Measurements from ENCODE around the gene SCRN1. TPM values are rescaled to one million over a fixed set of nuclear protein-coding genes. Genes with fewer than 3 reads are reported as not detected.

The SCRN1 gene
- total RNA-seq, 1 donor from 2014 or later = 86.0 TPM

DNA sequence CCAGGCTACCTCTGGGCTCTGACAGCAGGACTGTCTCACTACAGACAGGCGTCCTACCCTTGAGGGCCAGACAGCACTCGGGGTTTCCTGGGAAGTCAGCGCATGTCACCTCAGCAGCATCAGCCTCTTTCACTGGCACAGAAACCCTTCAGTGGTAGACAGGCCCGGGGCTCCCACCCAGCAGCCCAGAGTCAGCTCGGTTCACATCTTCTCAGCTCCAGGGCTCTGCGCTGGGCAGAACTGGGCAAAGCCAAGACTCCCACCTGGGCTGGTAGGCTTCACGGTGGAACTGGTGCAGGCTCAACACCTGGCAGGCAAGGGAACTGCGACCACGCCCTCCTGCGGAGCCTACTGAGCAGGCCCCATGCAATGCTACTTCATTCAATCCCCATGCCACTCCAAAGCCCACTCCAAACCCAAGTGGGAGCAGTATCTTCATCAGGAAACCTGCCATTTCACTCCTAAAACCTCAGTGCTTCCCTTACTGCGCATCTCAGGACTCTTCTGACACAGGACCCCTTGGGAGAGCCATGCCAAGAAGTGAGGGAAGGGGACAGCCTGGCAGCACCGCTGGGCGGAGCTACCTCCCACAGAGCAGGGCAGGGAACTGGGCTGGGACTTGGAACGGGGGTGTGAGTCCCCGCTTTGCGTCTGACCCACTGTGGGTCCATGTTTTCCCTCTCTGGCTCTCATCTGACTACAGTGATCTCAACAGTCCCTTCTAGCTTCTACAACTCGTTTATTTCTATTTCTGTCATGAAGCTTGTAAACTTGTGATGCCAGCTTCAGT lies 60.4 kb downstream of the SCRN1 start:
- no peak for DNase-seq (ENCODE audit: low read depth)

DNA sequence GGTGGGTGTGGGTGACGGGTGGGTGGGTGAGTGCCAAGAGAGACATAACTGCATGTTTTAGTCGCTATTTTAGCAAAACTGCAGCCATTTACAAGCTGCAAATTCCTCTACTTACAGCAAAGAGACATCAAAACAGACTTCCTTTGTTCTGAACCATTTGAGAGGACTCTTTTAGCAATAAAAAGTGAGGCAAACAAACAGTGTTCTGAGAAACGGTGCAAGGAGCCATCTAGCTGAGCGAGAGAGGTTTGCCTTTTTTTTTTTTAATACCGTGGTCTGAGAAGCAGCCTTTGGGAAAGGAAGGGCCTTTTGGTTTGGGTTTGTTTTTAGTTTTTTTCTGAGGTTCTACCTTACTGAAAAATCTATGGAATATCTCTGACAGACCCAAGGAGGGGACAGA lies 62.9 kb downstream of the SCRN1 start:
- no peak for DNase-seq (ENCODE audit: low read depth)

DNA sequence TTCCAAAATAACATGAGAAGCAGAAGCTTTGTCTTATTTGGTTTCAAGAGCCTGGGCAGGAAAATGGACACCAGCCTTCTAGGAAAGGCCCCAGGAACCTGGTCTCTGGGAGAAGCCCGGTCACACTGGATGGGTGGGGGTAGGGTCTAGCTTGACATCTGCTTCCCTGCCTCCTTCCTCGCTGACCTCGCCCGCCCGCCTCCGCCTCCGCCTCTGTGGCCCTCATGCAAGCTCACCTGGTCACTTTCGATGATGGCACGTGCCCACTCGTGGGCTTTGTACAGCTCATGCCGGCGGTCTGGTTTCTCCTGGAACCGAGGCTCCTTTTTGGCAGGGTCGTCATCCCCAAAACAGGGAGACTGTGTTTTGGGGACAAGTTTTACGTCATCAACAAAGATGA lies 63.4 kb downstream of the SCRN1 start:
- no peak for DNase-seq (ENCODE audit: low read depth)

DNA sequence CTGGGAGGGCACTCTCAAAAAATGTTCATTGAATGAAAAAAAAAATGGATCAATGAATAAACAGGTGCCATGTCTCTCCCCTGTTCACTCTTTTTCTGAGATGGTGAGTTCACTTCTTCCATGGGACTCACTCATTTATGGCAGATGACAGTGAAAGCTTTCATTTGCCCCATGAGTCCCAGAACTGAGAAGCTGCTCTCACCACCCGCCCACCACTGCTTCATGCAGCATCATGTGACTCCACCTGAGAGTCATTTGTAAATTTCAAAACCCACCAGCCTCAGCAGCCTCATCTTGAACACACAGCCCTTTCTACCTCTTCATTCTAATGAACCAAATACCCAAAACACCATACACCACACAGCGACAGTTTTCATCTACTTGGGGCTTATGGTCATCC lies 64.9 kb downstream of the SCRN1 start:
- no peak for DNase-seq (ENCODE audit: low read depth)

DNA sequence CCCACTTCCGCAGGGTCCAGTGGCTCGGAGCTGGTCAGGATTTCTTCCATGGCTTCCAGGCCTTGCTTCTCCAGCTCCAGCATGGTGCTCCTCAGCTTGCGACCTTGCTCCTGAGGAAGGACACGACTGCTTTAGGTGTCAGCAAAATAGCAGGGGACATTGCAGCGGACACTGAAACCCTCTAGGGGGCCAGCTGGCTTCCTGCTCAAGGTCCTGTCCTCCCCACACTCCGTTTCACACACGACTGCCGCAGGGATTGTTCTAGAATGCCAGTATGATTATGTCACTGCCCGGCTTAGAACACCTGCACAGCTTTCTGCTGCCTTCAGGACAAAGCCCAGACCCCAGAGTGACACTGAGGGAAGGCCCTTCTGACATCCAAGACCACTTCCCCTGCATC lies 65.6 kb downstream of the SCRN1 start:
- DNase-seq (ENCODE audit: low read depth) = no peak

DNA sequence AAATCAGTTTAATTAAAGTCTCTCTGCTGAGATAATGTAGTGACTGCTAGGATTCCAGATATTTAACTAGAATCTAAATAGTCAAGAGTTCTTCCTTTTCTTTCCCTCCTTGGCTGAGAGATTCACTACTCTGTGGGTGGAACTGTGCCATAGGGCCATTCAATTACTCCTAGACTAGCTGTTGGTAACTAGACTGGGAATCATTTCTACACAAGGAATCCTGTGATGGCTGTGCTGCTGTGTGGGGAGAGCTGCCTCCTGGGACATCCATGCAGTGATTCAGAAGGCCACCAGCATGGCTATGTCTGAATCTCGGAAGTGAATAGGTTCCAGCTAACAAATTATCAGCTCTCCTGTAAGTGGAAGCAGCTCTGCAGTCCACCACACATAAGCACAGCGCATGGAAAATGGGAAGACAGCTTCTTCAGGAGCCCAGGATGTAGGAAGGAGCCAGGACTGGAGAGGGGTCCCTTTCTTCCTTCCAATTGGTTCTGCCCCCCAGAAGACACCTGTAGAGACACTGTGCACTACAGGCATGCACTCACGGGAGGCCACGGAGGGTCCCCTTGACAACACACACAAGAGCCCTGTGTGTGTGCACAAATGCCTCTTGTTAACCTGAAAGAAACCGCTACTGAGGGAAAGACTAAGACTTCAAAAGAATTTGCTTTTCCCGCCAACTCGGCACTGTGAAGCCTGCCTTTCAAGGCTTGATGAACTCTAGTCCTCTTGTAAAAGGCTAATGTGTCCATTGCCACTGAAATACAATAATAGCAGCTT lies 66.5 kb downstream of the SCRN1 start:
- no peak for DNase-seq (ENCODE audit: low read depth)

DNA sequence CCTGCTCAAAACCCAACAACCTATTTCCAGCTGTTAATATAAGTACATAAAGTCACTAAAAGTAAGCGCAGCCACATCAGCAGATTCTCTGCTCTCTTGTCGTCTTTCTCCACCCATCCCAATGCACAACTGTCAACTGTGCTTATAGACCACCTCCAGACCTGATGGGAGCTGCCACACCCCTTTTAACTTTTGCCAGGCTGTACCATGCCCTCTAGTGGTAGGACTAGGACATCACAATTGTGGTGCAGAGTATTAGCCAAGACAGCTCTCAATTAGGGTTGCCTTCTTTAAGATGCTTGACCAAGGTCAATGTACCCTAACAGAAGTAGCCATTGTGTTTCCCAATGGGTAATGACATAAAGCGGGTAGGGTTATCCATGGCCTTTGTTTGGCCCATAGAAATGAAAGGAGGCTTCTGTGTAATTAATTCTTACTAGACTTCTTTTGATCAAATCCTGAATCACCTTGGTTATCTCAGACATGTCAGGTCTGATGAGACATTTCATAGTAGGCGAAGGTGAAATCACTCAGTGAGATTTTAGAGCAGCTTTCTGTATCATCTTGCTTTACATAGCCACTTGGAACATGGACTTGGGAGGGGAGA lies 68.1 kb downstream of the SCRN1 start:
- peak; percentile 78 for DNase-seq (ENCODE audit: low read depth)

DNA sequence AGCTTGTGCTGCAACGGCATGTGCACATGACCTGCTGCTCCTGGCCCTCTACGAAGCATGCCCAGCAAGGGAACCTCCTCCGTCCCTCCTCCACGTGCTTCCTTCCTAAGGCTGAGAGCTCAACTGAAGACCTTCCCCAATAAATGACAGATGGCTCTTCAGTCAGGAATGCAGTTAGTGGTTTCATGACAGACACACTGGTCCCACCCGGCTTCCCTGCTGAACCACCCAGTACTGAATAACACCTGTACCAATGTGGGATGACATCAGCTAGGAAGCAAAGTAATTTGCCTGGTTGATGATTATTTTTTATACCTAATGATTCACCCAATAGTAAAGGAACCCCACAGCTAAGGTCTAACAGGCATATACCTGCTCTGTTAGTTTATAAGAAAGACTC lies 69.1 kb downstream of the SCRN1 start:
- DNase-seq (ENCODE audit: low read depth) = peak; percentile 49

DNA sequence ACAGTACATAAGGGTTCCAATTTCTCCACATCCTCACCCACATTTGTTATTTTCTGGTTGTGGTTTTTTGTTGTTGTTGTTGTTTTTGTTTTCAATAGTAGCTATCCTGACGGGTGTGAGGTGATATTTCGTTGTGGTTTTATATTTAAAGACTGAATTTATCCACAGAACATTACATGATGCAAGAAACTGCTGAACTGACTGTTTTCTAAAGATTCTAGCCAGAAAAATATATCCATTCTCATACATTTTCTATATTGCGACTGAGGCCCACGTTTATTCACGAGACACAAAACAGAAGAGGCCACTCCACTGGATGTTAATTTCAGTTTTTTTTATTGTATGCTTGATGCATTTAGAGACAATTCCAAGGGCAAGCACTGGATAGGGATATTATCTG lies 69.8 kb downstream of the SCRN1 start:
- DNase-seq (ENCODE audit: low read depth) = no peak

DNA sequence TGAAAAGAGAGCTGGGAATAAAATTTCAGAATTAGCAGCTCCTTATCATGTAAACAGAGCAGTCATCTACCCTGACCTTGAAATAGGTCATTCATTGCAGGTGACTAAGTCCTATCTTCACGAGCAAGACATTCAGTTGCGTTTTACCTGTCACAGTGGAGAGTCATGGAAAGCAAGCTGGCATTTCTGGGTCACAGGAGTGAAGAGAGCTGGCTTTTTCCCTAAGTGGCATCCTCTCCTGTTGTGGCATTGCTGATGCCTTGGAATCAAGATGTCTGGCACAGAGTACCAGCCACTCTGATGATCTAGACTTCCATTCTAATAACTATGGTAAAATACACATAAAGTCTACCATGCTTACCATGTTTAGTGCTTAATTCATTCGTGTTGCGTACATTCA lies 70.8 kb downstream of the SCRN1 start:
- DNase-seq (ENCODE audit: low read depth) = no peak

DNA sequence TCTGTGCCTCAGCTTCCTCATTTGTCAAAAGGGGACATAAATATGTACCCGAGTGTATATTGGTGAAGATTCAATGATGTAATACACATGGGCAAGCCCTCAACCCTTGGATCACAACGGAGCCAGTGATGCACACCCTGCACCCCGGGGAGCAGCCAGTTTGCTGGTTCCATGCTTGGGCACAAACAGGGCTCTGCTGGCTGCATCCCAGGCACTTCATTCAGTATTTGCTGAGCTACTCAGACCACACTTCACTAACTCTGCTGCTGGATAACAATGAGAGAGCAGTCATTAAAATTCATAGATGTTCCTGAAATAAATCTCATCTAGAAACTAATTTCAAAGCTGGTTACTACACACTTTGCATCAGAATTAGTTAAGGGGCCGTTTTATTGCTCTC lies 72.0 kb downstream of the SCRN1 start:
- no peak for DNase-seq (ENCODE audit: low read depth)

DNA sequence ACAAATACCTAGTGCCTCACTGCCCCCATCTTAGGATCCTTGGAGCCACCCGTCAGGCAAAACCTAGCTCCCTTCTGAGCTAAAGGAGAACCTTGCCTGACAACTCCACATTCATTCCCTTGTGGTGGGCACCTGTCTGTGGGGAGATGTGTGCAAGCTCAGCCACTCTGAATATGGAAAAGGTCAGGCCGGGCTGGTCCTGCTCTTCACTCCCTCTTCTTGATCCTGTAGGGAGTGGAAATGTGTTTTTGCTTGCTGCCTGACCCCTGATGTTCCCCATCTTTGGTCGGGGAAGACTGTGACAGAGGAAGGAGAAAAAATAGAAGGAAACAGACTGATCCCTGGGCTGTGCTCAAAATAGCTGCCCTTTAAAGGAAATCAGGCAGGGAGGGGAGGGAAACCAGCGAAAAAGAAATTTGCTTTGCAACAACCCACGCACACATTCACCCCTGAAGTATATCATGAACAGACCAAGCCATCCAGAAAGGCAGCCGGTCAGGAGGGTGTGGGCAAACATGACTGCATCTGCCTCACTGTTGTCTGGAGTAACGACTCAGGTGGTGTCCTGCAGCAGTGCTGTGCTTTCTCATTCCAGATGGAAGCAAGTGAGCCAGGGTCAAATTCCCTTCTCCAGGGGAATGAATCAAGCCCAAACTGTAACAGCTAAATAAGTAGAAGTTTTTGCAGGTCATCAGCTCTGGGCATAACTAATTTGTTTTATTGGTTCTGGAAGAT lies 74.0 kb downstream of the SCRN1 start:
- DNase-seq (ENCODE audit: low read depth) = peak; percentile 30

DNA sequence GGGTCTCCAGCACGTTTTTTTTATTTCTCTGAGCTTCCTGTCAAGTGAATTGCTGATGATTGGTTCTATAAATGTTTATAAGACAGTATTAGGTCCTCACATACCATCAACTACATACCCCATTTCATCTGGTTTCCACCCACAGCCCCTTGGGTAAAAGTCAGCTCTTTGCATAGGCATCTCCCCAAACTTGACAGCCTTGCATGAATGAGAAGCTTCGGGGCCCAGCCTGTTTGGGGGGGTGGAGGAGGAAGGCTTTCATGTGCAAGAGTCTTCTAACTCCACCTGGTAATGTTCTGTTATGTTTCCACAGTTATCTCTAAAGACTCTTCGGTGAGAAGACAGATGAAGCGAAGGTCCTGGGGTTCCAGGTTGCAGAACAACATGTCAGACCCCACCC lies 75.4 kb downstream of the SCRN1 start:
- no peak for DNase-seq (ENCODE audit: low read depth)

DNA sequence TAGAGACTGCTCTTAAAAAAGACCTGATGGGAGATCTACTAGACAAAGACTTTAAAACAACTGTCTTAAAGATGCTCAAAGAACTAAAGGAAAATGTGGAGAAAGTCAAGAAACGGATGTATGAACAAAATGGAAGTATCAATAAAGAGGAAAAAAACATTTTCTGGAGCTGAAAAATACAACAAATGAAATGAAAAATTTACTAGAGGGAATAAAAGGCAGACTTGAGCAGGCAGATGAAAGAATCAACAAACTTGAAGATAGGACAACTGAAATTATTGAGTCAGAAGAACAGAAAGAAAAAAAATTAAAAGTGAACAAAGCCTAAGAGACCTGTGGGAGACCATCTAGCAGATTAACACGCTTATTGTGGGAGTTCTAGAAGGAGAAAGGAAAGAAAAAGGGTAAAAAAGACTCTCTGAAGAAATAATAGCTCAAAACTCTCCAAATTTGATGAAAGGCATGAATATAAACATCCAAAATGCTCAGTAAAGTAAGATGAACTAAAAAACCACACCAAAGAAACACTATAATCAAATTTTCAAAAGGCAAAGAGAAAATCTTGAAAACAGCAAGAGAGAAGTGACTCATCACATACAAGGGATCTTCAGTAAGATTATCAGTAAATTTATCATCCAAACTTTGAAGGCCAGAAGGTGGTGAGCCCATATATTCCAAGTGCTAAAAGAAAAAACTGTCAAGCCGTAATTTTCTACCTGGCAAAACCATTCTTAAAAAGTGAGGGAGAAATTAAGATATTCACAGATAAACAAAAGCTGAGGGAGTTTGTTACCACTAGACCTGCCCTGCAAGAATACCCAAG lies 83.2 kb downstream of the SCRN1 start:
- DNase-seq (ENCODE audit: low read depth) = no peak

DNA sequence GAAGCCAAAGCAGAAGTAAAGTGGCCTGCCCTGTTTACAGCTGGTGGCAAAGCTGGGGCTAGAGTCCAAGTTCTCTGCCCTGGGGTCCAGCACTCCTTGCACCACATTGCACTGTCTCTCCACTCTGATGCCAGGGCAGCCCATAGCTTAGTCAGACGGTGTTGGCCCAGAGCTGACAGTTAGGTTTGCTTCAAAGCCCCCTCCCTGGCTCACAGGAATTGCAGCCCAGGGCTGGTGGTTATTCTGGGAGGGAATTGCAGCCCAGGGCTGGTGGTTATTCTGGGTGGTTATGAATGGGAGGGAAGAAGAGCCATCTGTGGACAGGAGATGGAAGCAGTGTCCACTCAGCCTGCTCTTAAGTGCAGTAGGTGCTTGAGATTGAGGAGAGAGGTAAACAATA lies 88.9 kb downstream of the SCRN1 start:
- peak; percentile 84 for DNase-seq (ENCODE audit: low read depth)

DNA sequence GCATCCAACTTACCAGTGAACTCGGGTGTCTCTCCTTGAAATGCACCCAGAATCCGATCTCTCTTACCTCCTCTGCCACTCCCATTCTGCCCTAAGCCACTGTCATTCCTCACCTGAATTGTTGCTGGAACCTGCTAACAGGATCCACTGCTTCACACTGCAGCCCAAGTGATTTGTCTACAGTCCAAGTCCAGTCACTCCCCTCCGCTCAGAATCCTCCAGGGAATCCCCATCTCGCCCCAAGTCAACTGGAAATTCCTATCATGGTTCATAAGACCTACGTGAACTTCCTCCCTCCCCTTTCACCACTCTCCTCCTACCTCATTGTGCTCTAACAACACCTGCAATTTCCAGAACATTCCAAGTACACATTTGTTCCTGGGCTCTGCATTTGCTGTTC lies 91.3 kb downstream of the SCRN1 start:
- DNase-seq (ENCODE audit: low read depth) = no peak

DNA sequence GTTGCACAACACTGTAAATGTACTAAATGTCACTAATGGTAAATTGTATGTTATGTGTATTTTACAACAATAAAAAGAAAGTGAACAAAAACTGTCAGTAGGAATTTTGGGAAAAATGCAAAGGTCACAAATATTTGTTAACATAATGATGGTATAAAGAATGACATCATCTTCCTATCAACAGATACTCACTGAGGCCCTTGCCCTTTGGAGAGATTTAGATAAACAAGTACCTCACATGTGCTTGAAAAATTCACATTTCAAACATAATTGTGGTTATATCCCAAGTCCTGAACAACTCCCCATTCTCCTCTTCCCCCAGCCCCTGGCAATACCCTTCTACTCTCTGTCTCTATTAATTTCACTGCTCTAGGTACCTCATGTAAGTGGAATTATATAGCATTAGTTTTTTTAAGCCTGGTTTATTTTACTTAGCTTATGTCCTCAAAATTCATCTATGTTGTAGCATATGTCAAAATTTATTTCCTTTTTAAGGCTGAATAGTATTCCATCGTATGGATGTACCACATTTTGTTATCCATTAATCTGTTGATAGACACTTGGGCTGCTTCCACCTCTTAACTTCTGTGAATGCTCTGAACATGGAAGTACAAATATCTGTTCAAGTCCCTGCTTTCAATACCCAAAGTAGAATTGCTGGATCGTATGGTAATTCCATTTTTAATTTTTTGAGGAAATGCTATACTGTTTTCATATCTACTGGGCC lies 92.8 kb downstream of the SCRN1 start:
- DNase-seq (ENCODE audit: low read depth) = no peak

DNA sequence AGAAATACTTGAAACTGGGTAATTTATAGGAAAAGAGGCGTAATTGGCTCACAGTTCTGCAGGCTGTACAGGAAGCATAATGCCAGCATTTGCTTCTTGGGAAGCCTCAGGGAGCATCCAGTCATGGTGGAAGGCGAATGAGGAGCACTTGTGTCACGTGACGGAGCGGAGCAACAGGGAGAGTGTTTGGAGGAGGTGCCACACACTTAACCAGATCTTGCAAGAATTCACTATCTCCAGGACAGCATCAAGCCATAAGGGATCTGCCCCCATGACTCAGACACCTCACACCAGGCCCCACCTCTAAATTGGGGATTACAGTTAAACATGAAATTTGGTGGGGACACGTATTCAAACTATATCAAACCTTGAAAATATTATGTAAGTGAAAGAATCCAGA lies 94.0 kb downstream of the SCRN1 start:
- DNase-seq (ENCODE audit: low read depth) = no peak

DNA sequence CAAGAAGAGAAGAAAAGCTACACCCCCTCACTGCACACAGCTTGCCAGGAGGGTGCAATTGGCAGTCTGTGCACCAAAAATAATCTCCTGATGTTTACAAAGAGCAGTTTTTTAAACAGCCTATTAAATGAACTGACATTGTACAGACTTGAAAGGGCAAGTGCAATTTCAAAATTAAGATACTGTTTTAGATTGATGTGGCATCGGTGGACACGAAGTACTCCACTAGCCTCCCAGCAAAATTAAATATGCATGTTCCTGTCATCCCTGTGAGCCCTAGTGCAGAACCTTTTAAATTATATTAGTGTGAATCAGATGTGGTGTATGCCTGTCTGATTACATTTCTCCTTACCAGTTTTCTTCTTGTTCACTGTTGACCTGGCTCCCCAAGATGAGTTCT lies 95.3 kb downstream of the SCRN1 start:
- DNase-seq (ENCODE audit: low read depth) = no peak

DNA sequence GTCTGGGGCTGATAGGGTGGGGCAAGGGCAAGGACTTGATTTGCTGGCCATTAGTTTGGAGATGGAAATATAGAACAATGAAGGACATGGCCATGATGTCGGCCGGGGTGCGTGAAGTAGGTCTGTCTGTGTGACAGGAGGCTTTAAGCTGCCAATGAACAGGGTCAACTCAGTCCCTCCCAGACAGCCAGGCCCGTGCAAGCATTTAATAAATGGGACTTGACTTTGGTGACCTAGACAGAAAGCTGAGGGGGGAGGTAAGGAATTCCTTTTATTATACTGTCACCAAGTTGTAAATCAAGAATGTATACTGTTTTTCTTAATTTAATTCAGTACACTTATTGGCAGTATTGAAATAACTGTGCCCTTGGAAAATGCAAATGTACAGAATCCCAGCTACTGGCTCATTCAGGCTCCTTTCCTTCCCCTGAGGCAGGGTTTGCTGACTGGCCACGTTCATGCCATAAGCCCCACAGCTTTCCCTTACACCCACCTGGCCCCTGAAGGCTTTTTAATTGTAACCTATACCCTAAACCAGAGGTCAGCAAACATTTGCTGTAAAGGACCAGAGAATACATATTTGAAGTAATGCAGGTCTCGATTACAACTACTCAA lies 96.1 kb downstream of the SCRN1 start:
- DNase-seq (ENCODE audit: low read depth) = no peak
